GM11168 (cell line): Measurements from ENCODE around the gene CENPVL2.
"Not testable (repeated sequence)": the region's sequence is repeated elsewhere in the genome, so short reads cannot be mapped to it uniquely, and the experiment has no call there.

ENCODE experiments used
- in situ Hi-C: fragments of 300-500 bp; cut with MboI; formaldehyde crosslinking; loops from one replicate; pipeline ENCODE4 v1.12.0; 2022; ENCODE audit warnings: low sequenced_read_pairs; ENCODE audit not compliant: unreplicated experiment

CENPVL2 gene

GRCh38 chrX:51682720-51683062 is at the start of gene CENPVL2:
CENPVL2 (minus strand) TSS chrX:51682831; CDS start chrX:51682831, 0 bp downstream.
- in situ Hi-C loops: not testable (repeated sequence)

- in situ Hi-C loops: no loop called here
Observed at GRCh38 chrX:51728202-51728601, 45.6 kb upstream of the CENPVL2 start.

DNA sequence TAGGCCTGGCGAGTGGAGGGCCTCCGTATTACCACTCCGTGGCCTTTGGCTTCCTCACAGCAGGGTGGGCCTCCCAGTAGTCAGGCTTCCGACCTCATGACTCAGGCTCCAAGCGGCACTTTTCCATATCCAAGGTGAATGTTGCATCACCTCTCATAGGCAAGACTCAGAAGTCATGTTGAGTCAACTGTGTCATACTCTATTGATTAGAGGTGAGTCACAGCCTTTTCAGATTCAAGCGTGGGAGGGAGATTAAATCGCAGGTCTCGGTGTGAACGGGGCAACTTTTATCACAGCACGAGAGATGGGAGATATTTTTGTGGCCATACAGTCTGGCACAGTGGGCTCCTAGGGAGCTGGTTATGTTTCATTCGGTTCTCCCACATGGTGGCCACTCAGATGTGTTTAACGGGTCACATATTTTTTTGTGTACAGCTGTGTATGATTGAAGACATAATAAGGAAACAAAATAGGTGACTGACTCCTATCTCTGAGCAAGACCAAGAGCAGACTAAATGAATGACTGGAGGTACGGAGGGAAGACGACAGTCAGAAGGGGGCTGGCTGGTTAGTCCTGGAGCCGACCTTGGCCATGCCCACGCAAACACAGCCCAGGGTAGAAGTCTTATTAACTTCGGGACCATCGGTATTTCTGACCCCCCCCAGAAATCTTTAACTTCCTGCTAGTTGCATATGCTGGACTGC is 30.5 kb upstream of the CENPVL2 start:
- in situ Hi-C loops: not testable (repeated sequence)

DNA sequence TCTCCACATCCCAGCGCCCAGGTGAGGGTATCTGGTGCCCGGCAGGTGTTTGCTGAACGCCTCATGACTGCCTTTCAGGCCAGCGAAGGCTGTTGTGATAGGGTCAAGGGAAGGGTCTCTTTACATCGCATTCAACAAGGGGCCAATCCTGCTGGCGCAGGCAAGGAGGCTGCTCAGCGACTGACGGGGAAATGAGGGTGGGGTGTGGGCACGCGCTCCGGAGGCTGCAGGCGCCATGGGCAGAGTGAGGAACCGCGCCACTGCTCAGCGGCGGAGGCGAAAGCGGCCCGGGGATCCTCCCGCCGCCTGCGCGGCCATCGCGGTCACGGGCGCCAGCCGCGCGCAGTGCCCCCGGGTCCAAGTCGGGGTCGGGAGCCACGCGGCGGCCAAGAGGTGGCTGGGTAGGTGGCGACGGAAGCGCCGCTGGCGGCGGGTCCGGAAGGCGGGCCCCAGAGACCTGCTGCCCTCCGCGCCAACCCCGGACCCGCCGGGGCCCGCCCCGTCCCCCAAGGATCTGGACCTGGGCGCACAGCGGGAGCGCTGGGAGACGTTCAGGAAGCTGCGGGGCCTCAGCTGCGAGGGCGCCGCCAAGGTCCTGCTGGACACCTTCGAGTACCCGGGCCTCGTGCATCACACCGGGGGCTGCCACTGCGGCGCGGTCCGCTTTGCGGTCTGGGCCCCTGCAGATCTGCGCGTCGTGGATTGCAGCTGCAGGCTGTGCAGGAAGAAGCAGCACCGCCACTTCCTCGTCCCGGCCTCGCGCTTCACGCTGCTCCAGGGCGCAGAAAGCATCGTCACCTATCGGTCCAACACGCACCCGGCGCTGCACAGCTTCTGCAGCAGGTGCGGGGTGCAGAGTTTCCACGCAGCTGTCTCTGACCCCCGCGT is 27.9 kb upstream of the CENPVL2 start, which contains the start of gene CENPVL1:
Gene CENPVL1 (plus strand): TSS at position 236 of the 888 bp plus-strand sequence. CDS start 0 bp downstream, at position 236.
- in situ Hi-C loops: not testable (repeated sequence)

- in situ Hi-C loops: no loop called here
Observed at GRCh38 chrX:51697397-51697796, 14.8 kb upstream of the CENPVL2 start.

GRCh38 chrX:51694254-51694653 is 11.6 kb upstream of the CENPVL2 start:
- in situ Hi-C loops: no loop called here

GRCh38 chrX:51681808-51682719 is 567 bp downstream of the CENPVL2 start:
- in situ Hi-C loops: not testable (repeated sequence)

DNA sequence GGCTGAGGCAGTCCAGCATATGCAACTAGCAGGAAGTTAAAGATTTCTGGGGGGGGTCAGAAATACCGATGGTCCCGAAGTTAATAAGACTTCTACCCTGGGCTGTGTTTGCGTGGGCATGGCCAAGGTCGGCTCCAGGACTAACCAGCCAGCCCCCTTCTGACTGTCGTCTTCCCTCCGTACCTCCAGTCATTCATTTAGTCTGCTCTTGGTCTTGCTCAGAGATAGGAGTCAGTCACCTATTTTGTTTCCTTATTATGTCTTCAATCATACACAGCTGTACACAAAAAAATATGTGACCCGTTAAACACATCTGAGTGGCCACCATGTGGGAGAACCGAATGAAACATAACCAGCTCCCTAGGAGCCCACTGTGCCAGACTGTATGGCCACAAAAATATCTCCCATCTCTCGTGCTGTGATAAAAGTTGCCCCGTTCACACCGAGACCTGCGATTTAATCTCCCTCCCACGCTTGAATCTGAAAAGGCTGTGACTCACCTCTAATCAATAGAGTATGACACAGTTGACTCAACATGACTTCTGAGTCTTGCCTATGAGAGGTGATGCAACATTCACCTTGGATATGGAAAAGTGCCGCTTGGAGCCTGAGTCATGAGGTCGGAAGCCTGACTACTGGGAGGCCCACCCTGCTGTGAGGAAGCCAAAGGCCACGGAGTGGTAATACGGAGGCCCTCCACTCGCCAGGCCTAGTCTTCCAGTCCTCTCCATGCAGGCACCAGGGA is 2.8 kb downstream of the CENPVL2 start:
- in situ Hi-C loops: not testable (repeated sequence)

DNA sequence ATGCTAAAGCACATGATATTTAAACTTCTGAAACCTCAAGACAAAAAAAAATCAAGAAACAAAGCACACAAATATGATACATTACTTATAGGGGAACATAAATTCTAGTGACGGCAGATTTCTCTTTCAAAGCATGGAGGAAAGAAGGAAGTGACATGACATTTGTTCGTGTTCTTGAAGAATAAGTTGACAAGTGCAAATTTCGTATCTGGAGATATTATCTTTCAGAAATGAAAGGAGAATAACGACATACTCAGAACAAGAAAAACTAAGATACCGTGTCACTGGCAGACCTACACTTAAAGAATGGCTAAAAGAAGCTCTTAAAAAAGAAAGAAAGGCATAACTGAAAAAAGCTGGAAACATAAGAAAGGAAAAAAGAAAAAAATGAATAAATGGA is 16.6 kb downstream of the CENPVL2 start:
- in situ Hi-C loops: no loop called here

GRCh38 chrX:51643377-51643776 is 39.3 kb downstream of the CENPVL2 start:
- in situ Hi-C loops: loop anchor here (25.0 kb wide), 1 partner anchor 619 kb away; no protein-coding TSS in a partner anchor

DNA sequence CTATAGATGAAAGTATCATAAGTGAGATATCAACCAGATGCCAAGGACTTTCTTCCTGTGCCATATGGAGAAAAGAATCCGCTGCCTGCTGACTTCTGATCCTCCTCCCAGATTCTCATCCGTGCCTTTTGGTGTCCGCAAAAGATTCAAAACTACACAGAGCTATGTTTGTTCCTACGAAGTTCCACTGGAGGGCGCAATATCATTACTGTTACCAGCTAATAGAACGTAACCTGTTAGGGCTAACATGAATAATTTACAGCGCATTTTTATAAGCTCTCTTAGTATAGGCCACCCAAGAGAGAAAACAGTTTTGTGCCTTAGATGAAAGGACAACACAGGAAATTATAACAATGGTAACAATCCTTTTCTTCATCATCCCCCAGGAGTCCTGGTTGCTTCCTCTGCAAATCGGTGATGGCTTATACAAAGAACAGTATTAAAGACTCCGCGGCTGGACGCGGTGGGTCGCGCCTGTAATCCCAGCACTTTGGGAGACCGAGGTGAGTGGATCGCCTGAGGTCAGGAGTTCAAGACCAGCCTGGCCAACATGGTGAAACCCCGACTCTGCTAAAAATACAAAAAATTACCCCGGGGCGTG is 41.1 kb downstream of the CENPVL2 start:
- in situ Hi-C loops: loop anchor here (25.0 kb wide), 1 partner anchor 621 kb away; no protein-coding TSS in a partner anchor

DNA sequence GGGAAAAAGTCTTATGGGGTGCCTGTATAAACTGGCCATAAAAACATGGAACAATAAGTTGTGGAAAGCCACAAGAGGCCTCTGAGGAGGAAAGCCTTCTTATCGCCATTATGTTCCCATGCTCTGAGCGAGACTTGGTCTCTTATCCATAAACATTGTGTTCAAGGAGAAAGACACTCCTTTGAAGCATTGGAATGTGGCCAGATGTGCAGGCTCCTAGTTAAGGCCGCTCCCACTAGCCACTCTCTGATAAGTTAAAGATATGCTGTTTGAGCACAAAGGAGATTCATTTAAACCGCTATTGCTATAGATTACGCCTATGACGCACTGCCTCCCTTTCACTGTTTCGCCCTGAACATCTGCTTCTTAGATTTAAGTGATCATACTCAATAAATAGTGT is 46.1 kb downstream of the CENPVL2 start:
- in situ Hi-C loops: loop anchor here (25.0 kb wide), 1 partner anchor 626 kb away; no protein-coding TSS in a partner anchor
